Sigmoid colon (tissue), 4 donors: Measurements from ENCODE around the gene ARSB.

Source experiments
- POLR2A ChIP-seq, 2 donors: fragments of 450-650 bp; IDR thresholded peaks; one replicate each; pipeline ENCODE4 v1.6.1; 2016; ENCODE audit warnings: antibody characterized with exemption in 2 of 2, mild to moderate bottlenecking in 2 of 2, moderate library complexity in 2 of 2
- POLR2AphosphoS5 ChIP-seq, 4 donors: sonication (generic); formaldehyde crosslinking; IDR thresholded peaks; one replicate each; pipeline ENCODE4 v1.6.1; 2017; ENCODE audit warnings: antibody characterized with exemption in 4 of 4
- TF ChIP-seq, protein P1 (sequence below), 4 experiments: fragments of 450-650 bp in 3 of 4; fragments of 200-600 bp in 1 of 4; IDR thresholded peaks; one replicate each; pipeline ENCODE4 v1.5.1; 2016 to 2019; ENCODE audit warnings: antibody characterized with exemption in 4 of 4, mild to moderate bottlenecking in 3 of 4, moderate library complexity in 2 of 4

DNA sequence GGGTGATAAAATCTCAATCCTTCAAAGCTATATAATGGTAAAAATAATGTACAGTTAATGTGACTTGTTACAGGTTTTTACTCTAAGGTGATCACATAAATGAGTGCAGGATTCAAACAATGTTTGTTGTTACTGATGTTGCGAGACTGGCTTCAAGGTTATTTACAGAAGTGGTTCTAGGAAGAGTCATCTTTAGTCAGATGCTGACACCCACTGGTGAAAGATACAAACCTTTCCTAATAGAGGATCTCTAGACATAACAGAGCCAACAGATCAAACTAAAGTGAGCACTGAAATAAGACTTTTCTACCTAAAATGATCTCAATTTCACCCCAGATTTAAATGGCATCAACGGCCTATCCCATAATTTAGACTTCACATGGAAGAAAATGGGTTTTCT, 20.2 kb downstream of the ARSB start:
- TF ChIP-seq, protein P1, sequence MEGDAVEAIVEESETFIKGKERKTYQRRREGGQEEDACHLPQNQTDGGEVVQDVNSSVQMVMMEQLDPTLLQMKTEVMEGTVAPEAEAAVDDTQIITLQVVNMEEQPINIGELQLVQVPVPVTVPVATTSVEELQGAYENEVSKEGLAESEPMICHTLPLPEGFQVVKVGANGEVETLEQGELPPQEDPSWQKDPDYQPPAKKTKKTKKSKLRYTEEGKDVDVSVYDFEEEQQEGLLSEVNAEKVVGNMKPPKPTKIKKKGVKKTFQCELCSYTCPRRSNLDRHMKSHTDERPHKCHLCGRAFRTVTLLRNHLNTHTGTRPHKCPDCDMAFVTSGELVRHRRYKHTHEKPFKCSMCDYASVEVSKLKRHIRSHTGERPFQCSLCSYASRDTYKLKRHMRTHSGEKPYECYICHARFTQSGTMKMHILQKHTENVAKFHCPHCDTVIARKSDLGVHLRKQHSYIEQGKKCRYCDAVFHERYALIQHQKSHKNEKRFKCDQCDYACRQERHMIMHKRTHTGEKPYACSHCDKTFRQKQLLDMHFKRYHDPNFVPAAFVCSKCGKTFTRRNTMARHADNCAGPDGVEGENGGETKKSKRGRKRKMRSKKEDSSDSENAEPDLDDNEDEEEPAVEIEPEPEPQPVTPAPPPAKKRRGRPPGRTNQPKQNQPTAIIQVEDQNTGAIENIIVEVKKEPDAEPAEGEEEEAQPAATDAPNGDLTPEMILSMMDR (IDR thresholded peaks at IDR 0.05): peak; percentile 22 to 61 (median 50)
- TF ChIP-seq POLR2A (IDR thresholded peaks at IDR 0.05): no peak
- no peak for TF ChIP-seq POLR2AphosphoS5 (IDR thresholded peaks at IDR 0.05)
